B cell (primary cell): ENCODE results near the gene SSR3.

Source experiments
- EZH2 ChIP-seq: IDR thresholded peaks from 2 replicates; pipeline ENCODE4 v1.6.1; 2012; ENCODE audit warnings: borderline replicate concordance, low read depth, mild to moderate bottlenecking, moderate library complexity, low read length; ENCODE audit not compliant: insufficient read depth, poor library complexity, severe bottlenecking
- TF ChIP-seq, protein P1 (sequence below): fragments of 200-600 bp; IDR thresholded peaks from one replicate; pipeline ENCODE4 v1.8.0; 2022; ENCODE audit warnings: antibody characterized with exemption, mild to moderate bottlenecking

DNA sequence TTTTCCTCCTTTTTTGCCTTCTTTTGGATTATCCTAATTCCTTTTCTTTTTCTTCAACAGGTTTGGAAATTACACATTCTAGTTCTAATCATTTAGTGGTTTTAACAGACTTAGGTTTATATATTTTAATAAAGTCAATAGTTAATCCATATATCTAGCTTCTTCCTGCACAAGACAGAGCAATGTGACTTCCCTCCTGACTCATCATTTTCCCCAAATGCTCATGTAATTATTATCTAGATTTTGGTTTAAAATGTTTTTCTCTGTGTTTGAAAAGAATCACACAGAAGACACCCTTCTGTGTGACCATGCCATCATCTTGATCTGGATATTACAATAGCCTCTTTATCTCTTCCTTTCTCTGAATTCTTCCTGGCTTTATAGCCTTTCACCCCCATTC is 28.6 kb upstream of the SSR3 start:
- TF ChIP-seq, protein P1, sequence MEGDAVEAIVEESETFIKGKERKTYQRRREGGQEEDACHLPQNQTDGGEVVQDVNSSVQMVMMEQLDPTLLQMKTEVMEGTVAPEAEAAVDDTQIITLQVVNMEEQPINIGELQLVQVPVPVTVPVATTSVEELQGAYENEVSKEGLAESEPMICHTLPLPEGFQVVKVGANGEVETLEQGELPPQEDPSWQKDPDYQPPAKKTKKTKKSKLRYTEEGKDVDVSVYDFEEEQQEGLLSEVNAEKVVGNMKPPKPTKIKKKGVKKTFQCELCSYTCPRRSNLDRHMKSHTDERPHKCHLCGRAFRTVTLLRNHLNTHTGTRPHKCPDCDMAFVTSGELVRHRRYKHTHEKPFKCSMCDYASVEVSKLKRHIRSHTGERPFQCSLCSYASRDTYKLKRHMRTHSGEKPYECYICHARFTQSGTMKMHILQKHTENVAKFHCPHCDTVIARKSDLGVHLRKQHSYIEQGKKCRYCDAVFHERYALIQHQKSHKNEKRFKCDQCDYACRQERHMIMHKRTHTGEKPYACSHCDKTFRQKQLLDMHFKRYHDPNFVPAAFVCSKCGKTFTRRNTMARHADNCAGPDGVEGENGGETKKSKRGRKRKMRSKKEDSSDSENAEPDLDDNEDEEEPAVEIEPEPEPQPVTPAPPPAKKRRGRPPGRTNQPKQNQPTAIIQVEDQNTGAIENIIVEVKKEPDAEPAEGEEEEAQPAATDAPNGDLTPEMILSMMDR, result no peak
- TF ChIP-seq EZH2, result no peak
